BE2C (cell line): ENCODE data around the gene PEX11A.

ENCODE experiments used
- DNase-seq: peaks from one replicate; pipeline ENCODE4 v3.0.0-alpha.2; 2020
- H3K27me3 ChIP-seq: fragments of 250-450 bp; sonication (Bioruptor Pico); 2 replicates; pipeline ENCODE4 v1.5.1; 2020; ENCODE audit warnings: mild to moderate bottlenecking
- H3K36me3 ChIP-seq: fragments of 250-450 bp; sonication (Bioruptor Pico); 2 replicates; pipeline ENCODE4 v1.5.1; 2020; ENCODE audit warnings: mild to moderate bottlenecking
- H3K4me1 ChIP-seq: fragments of 250-450 bp; sonication (Bioruptor Pico); 2 replicates; pipeline ENCODE4 v1.5.1; 2020
- H3K4me3 ChIP-seq: 2 replicates; pipeline ENCODE4 v1.5.1; 2011; ENCODE audit warnings: low read depth, low read length
- H3K9me3 ChIP-seq: fragments of 250-450 bp; sonication (Bioruptor Pico); 2 replicates; pipeline ENCODE4 v1.5.1; 2020
- TF ChIP-seq, protein P1 (sequence below): IDR thresholded peaks from 2 replicates; pipeline ENCODE4 v1.5.1; 2012; ENCODE audit warnings: mild to moderate bottlenecking, low read depth, low read length

PEX11A gene

DNA sequence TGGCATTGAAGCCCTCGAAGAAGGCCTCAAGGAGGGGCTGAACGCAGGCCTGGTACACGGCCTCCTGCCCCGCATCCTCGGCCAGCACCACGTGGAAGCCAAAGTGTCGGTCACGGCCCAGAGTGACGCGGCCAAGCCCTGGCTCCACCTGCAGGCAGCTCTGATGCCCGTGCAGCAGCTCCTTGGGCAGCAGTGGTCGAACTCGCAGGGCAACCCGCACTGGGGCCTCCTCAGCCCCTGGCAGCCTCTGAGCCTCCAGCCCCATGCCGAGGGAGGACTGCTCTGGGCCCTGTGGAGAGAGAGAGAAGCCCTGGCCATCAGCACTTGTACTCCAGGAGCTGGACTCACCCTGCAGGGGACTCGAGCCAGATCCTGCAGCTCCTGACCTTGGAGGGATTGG lies 37.9 kb downstream of the PEX11A start:
- TF ChIP-seq, protein P1, sequence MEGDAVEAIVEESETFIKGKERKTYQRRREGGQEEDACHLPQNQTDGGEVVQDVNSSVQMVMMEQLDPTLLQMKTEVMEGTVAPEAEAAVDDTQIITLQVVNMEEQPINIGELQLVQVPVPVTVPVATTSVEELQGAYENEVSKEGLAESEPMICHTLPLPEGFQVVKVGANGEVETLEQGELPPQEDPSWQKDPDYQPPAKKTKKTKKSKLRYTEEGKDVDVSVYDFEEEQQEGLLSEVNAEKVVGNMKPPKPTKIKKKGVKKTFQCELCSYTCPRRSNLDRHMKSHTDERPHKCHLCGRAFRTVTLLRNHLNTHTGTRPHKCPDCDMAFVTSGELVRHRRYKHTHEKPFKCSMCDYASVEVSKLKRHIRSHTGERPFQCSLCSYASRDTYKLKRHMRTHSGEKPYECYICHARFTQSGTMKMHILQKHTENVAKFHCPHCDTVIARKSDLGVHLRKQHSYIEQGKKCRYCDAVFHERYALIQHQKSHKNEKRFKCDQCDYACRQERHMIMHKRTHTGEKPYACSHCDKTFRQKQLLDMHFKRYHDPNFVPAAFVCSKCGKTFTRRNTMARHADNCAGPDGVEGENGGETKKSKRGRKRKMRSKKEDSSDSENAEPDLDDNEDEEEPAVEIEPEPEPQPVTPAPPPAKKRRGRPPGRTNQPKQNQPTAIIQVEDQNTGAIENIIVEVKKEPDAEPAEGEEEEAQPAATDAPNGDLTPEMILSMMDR = no peak
- H3K27me3 ChIP-seq = no peaks in the 10 kb centered on the region
- H3K4me1 ChIP-seq = no peaks in the 10 kb centered on the region
- DNase-seq = no peak
- no peaks in the 10 kb centered on the region for H3K9me3 ChIP-seq
- H3K4me3 ChIP-seq = no peak overlapping the region
- H3K36me3 ChIP-seq = peaks cover 3% of the 10 kb centered on the region

DNA sequence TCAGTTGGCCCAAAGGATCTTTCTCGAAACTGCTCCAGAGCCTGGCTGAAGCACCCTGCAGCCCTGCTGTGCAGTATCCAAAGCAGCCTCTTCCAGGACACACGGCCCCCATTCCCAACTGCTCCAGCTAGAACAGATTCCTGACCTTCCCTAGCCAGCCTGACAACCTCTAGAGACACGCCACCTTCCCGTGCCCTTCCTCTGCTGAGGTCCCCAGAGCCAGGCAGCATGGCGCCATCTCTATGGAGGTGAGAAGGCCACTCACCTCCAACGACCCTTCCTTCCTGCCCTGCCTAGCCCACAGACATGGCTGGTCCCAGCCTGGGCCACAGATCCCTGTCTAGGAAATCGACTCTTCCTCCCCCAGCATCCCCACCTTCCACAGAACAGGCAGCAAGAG lies 38.4 kb downstream of the PEX11A start:
- TF ChIP-seq, protein P1 = no peak

DNA sequence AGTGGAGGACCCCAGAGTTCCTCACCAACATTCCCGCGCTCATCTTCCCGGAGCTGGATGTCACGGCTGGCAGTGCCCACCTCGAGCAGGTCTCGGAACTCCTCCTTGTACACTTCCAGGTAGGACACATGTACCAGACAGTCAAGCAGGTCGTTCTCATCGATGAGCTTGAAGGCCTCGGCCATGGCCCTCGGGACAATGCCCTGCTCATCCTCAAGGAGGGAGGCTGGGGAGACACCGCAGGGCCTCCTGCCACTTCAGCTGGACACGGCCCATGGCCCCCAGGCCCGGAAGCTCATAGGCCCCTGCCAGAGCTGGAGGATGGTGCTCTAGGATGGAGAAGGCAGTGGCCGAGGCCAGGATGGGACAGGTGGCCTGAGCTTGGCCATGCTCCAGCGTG lies 40.8 kb downstream of the PEX11A start:
- DNase-seq = no peak
- no peaks in the 10 kb centered on the region for H3K27me3 ChIP-seq
- H3K9me3 ChIP-seq = no peaks in the 10 kb centered on the region
- peaks cover 17% of the 10 kb centered on the region for H3K36me3 ChIP-seq
- H3K4me3 ChIP-seq = no peak overlapping the region
- no peaks in the 10 kb centered on the region for H3K4me1 ChIP-seq
- TF ChIP-seq, protein P1 = no peak

More for the DNA sequence above, 38.4 kb downstream of the PEX11A start:
- Histone ChIP-seq H3K4me3 (no peak overlapping the region), H3K36me3 (peaks cover 9% of the 10 kb centered on the region), H3K9me3 (no peaks in the 10 kb centered on the region), H3K27me3 (no peaks in the 10 kb centered on the region), H3K4me1 (no peaks in the 10 kb centered on the region)
- DNase-seq = no peak

DNA sequence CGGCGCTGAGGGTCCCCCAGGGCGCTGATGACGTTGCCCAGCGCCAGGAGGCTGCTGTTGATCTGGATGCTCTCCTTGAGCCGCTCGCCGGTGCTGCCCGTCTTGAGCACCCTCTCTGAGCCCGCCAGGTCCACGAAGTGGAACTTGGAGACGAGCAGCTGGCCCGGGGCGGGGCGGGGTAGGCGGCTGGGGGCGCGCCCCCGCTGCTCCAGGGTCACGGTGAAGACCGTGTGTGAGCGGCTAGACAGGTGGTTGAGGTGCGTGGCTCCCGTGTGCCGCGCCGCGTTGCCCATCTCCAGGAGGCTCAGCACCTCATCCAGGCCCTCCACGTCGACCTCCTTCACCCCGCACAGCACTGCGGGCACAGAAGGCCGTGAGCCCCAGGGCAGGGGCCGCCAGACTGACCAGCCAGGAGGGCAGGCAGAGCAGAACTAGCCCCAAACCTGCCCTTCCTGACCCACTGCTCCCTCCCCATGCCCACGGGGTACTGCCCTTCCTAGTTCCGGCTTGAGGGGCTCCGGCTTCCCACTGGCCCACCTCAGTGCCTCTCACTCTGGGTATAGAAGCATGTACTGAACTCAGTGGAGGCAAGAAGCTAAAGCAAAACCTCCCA lies 41.4 kb downstream of the PEX11A start:
- Histone ChIP-seq H3K36me3 (peaks cover 18% of the 10 kb centered on the region), H3K27me3 (no peaks in the 10 kb centered on the region), H3K9me3 (no peaks in the 10 kb centered on the region)

DNA sequence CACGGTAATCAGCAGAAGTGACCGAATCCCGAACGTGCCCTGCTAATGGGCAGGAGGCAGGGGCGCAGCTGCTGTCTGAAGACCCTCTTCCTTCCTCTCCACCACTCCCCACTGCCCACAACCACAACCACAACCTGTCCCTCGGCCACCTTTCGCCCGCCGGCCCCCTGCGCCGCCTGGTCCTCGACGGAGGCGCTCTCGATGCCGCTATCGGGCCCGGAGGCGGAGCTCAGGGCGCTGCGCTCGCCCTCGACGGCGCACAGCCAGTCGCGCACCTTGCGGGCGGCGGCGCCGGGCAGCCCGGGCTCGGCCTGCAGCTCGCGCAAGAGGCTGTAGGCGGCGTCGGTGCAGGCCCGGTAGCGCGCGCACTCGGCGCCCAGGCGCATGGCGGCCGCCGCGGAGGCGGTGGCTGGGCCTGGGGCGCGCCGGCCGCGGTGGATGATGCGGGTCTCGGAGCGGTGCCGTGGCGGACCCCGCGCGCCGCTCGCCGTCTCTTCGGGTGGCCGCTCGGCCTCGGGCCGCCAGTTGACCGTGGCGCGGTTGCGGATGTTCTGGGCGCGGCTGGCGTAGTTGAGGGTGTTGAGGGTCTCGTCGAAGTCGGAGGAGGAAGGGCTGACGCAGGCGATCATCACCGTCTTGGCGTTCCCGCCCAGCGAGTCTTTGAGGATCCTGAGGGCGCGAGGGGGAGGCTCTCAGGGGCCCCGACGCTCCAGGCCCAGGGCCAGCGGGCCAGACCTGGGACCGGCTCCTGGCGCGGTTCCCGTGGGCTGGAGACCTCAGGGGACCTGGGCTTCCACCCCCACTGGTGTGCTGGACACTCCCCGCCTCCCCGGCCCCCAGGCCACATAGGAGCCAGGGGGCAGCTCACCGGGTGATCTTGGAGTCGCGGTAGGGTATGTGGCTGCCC lies 42.2 kb downstream of the PEX11A start:
- Histone ChIP-seq H3K4me1 (no peaks in the 10 kb centered on the region), H3K9me3 (no peaks in the 10 kb centered on the region), H3K27me3 (no peaks in the 10 kb centered on the region), H3K4me3 (no peak overlapping the region), H3K36me3 (peaks cover 18% of the 10 kb centered on the region)
- DNase-seq = peak; percentile 12
- TF ChIP-seq, protein P1 = no peak

More for the DNA sequence above, 41.4 kb downstream of the PEX11A start:
- TF ChIP-seq, protein P1 = no peak
- DNase-seq = no peak
- Histone ChIP-seq H3K4me3 (no peak overlapping the region), H3K4me1 (no peaks in the 10 kb centered on the region)
